Measurements from ENCODE around the gene IQCB1. TPM values are rescaled to one million over a fixed set of nuclear protein-coding genes. Genes with fewer than 3 reads are reported as not detected.

Gene IQCB1
- total and polyA plus RNA-seq, 8 donors = 9.0 to 18.3 (median 11.5) TPM

GRCh38 chr3:121722411-121722810 lies 112.4 kb downstream of the IQCB1 start:
- ATAC-seq = no peak
- peaks cover 2 to 90% (median 18%) of the 10 kb centered on the region in 3 donors for H3K36me3 ChIP-seq
- no peaks in the 10 kb centered on the region for H3K4me1 ChIP-seq
- no peaks in the 10 kb centered on the region for H3K9me3 ChIP-seq
- H3K27me3 ChIP-seq = no peaks in the 10 kb centered on the region
- WGBS, 2 donors = 92 to 98% methylated on average over 1 of the region's 1 CpG
- intact Hi-C loops (cut with DNase I) = no loop called here
- H3K4me3 ChIP-seq = no peak overlapping the region
- H3K27ac ChIP-seq = no peak overlapping the region
- no peak for TF ChIP-seq CTCF (IDR thresholded peaks at IDR 0.05)
- no peak for DNase-seq
- no peak for FAIRE-seq

- peaks cover 2 to 94% (median 27%) of the 10 kb centered on the region in 3 donors for H3K36me3 ChIP-seq
- no peaks in the 10 kb centered on the region for H3K9me3 ChIP-seq
- TF ChIP-seq CTCF (IDR thresholded peaks at IDR 0.05) = no peak
- H3K4me3 ChIP-seq = no peak overlapping the region
- H3K4me1 ChIP-seq = no peaks in the 10 kb centered on the region
- intact Hi-C loops (cut with DNase I) = no loop called here
- DNase-seq (no peak), FAIRE-seq (no peak), ATAC-seq (no peak)
- no peaks in the 10 kb centered on the region for H3K27me3 ChIP-seq
- H3K27ac ChIP-seq = no peak overlapping the region
Measured at GRCh38 chr3:121720163-121720562, 114.7 kb downstream of the IQCB1 start.

Other genes starting within 250 kb of the IQCB1 start
- gene FBXO40, start 241.7 kb downstream of the IQCB1 start, total RNA-seq = under 1 TPM in 1 of 6 donors, not detected in 5; 0.12 TPM
- gene FBXO40, start 241.7 kb downstream of the IQCB1 start, polyA plus RNA-seq = not detected
- 10 to 100 TPM in 3 of 6 donors, 1 to 10 TPM in 3; 1.3 to 28.3 (median 9.1) TPM for gene HCLS1, start 174.2 kb downstream of the IQCB1 start, total RNA-seq
- 1 to 10 TPM; 8.1 to 8.7 TPM for gene HCLS1, start 174.2 kb downstream of the IQCB1 start, polyA plus RNA-seq
- gene GOLGB1, start 85.3 kb downstream of the IQCB1 start, total RNA-seq = 10 to 100 TPM; 32.9 to 45.0 (median 37.5) TPM
- 10 to 100 TPM; 18.9 to 28.9 TPM for gene GOLGB1, start 85.3 kb downstream of the IQCB1 start, polyA plus RNA-seq
- gene EAF2, start 149 bp upstream of the IQCB1 start, total RNA-seq = 1 to 10 TPM; 2.9 to 8.6 (median 4.0) TPM
- gene EAF2, start 149 bp upstream of the IQCB1 start, polyA plus RNA-seq = 1 to 10 TPM; 3.1 to 4.7 TPM
- 10 to 100 TPM in 2 of 6 donors, 1 to 10 TPM in 4; 4.5 to 22.5 (median 6.9) TPM for gene SLC15A2, start 59.3 kb upstream of the IQCB1 start, total RNA-seq
- 1 to 10 TPM; 1.9 to 2.8 TPM for gene SLC15A2, start 59.3 kb upstream of the IQCB1 start, polyA plus RNA-seq
- 1 to 10 TPM; 4.1 to 8.2 (median 5.7) TPM for gene ILDR1, start 187.2 kb upstream of the IQCB1 start, total RNA-seq
- gene ILDR1, start 187.2 kb upstream of the IQCB1 start, polyA plus RNA-seq = 1 to 10 TPM; 2.2 to 3.0 TPM
- 1 to 10 TPM in 3 of 6 donors, under 1 TPM in 3; 0.31 to 9.0 (median 1.5) TPM for gene CD86, start 220.3 kb upstream of the IQCB1 start, total RNA-seq
- gene CD86, start 220.3 kb upstream of the IQCB1 start, polyA plus RNA-seq = under 1 TPM; 0.31 to 0.38 TPM

All from pancreas (tissue), 10 donors.